NK-92 (cell line): ENCODE data around the gene ACAP1.

Source experiments
- DNase-seq: peaks from one replicate; lab custom pipeline; 2025; ENCODE audit not compliant: unreplicated experiment; lab: John Stamatoyannopoulos, UW

The ACAP1 gene

DNA sequence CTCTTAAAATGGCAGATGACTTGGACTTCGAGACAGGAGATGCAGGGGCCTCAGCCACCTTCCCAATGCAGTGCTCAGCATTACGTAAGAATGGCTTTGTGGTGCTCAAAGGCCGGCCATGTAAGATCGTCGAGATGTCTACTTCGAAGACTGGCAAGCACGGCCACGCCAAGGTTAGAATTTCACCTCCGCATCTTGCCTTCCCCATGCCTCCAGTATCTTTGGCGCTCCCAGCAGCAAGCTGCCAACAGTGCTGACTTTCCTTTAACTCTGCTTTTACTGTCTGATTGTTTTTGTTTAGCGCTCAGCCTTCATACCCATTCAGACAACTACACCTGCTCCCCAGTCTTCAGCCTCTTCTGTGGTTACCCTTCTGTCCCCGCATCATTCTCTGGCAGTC, 26.7 kb upstream of the ACAP1 start:
- DNase-seq = no peak

DNA sequence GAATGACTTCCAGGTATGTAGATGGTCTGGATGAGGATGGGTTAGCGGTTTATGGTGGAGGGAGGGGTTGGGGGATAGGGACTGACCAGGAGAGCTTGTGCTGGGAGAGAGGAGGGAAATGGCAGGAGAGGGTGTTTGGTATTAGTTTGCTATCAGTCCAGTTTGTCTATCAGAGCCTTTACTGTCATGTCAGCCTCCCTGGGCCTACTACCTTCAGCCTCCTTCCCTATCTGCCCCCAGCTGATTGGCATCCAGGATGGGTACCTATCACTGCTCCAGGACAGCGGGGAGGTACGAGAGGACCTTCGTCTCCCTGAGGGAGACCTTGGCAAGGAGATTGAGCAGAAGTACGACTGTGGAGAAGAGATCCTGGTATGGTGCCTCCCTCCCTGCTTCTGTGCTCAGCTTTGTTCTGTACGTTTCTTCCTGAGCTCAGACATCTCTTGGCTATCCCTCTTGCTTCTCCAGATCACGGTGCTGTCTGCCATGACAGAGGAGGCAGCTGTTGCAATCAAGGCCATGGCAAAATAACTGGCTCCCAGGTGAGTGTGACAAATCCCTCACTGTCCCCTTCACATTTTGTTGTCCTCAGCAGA, 25.1 kb upstream of the ACAP1 start:
- no peak for DNase-seq

DNA sequence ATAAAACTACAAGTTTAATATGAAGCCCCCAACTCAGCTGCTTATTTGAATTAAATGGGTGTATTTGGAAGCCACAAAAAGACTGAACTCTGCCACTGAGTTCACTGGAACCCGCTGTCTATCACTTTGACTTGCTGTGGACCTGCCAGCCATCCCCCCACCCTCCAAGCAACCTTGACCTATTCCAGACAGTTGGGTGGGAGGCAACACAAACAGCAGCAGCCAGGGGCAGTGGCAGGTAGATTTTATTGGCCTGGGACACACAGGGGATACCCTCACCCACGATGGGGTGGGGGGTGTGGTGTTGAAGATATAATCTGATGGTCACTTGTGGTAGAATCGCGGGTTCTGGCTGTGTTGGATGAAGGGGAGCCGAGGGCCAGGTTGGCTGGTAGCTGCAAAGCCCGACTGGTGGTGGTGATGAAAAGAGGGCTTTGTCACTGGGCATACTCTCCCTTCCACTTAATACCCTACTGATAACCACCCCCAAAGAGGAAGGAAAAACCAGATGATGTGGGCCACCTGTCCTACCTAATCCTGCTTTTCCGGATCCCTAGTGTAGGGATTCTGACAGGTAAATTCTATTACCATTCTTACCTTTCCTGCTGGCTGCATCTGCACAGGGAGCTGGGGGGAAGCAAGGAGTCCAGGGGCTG, 23.8 kb upstream of the ACAP1 start:
- DNase-seq = no peak

DNA sequence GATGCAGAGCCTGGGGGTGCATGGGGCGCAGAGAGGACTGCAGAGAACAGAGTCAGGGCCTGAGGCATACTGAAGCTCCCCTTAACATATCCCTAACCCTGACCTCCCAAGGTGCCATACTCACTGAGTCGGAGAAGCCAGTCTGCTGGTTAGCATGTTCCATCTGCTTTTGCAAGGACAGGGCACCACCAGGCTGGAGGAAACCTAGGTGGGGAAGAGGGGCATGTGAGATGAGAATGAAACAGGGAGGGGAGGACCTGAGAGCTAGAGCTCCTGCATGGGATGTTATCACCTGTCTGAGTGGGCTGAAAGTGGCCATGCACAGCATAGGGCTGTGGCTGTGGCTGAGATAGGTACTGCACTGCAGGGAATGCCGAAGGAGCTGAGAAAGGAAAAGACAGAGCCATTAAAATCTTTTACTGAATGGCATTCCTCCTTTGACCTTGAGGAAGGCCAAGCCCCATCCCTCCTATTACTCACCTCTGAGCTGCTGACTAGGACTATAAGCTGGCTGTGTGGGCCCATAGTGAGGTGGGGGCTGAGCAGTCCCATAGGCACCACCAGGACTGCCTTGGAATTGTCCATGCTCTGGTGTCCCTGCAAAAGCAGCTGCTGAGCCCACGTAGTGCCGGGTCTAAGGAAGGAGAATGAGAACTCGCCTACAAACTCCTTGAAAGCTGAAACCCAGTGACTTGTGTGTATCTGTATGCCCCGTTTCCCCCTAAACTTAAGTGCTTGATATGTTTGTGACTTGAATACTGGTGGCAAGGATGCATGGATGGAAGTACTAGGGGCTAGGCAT, 23.0 kb upstream of the ACAP1 start:
- DNase-seq = no peak

DNA sequence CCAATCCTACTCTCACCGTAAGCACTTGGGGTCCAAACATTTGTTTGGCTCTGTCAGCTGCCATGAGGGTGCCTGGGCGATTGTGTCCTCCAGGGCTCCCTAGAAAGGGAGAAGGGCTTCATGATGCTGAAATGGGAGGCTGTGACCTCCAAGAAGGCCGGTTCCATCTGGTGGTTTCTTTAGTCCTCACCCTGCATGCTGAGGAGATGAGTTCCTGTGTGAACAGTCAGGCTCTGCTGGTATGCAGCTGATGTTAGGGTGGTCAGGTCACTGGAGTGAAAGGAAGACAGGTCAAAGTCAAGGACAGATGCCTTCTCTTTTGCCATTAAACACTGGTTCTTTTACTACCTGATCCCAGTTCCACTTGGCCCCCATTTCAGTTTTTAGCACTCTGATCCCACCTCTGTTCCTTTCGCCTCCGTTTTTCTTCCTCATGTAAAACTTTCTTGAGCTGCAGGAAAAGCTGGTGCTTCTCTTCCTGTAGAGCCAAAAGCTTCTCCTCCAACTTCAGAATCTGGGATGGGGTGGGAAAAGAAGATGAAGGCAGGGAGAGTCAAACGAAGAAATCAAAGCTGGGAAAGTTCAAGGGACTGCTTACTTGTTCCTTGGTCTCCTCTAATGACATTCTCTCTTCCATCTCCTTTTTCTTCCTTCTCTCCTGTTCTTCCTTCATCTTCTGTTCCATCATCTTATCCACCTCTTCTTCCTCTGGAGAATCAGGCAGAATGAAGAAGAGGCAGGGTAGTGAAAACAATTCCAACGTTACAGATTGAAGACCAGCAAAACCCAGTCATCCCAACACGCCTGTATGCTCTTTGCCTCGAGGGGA, 22.2 kb upstream of the ACAP1 start:
- no peak for DNase-seq

DNA sequence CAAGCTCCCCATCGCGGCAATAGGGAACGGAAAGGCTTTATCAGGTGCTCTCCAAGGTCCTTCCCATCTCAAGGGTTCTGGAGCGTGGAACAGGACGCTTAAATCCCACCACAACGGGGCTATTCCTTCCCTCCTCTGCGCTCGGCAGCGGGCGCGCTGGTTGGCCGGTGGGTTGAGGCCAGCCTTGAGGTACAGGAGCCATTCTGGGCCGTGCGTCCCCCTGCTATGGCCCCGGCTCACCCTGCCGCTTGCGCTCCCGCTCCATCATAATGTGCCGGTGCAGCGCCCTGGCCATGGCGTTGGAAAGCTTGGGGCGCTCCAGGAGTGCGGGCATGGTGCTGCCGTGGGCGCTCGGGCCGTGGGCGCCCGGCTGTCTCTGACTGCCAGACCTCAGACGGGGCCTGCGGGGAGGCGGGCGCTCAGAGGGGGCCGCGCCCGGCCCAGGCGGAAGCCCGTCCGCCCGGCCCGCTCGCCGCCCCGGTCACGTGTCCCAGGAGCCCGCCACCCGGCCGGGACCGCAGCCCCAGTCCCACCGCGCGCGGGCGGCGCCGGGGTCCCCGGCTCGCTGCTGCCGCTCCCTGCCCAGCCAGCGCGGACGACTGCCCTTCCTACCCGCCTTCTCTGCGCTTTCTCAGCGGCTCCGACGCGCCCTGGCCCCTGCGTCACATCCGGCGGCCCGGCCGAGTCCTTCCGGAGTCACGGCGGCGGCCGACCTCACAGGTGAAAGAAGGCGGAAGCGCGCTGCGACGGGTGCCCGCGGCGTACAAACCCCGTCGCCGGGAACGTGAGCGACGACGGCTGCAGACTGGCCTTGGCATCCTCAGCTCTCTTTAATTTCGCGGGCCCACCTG, 21.4 kb upstream of the ACAP1 start, which contains the start of gene GPS2:
GPS2 (minus strand) TSS at position 642 of the 851 bp plus-strand sequence; CDS start at position 334, 308 bp downstream.
- DNase-seq = peak; percentile 51

DNA sequence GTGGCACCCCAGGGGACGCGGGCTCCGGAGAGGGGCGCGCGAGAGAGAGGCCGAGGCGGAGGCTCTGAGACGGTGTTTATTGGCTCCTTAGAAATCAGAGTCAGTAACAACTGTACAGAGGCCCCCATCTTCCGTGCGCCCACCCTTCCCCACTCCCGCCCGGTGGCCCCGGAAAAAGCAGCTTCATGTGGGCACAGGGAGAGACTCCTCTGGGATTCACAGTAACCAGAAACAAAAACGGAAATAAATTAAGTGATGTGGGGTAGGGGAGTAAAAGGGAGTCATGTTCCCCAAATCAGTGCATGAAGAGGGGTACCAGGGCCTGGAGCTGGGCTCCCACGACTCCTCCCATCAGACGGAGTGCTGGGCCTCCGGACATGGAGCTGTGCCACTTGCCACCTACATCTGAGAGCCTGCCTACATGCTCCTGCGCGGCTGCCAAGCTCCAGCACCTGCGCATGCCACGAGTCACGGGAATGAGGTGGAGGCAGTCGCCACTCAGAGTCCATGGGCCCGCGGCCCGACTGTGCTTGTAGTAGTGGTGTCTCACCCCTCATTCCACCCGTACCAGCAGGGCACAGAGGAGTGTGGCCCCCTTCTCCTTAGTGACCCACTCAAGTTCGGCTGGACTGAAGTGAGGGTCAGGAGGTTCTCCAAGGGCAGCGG, 20.6 kb upstream of the ACAP1 start:
- no peak for DNase-seq

DNA sequence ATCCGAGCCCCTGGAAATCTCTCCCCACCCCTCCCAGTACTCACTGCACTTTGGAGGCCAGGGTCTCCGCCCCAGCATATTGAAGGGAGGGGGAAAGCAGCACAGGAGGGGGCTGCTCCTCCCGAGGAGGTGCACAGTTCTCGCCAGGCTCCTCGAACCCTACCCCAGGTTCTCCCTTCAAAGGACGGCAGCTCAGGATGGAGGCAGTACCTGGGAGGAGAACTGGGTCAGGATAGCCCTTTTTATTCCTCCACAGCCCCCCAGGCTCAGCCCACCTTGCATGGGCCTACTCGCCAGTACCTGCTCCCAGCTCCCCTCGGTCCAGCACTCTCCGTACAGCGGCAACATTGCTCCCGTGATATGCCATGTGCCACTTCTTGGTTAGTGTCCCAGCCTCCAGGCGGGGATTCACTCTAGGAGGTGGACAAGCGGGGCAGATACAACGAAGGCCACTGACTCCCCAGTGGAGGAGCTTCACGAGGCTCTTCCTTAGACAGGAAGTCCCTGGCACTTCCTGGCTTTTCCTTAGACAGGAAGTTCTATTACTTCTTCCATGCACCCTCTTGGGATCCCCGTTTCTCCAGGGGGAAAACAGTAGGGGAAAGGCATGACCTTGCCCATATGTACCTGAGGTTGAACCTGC, 19.0 kb upstream of the ACAP1 start:
- DNase-seq = no peak

DNA sequence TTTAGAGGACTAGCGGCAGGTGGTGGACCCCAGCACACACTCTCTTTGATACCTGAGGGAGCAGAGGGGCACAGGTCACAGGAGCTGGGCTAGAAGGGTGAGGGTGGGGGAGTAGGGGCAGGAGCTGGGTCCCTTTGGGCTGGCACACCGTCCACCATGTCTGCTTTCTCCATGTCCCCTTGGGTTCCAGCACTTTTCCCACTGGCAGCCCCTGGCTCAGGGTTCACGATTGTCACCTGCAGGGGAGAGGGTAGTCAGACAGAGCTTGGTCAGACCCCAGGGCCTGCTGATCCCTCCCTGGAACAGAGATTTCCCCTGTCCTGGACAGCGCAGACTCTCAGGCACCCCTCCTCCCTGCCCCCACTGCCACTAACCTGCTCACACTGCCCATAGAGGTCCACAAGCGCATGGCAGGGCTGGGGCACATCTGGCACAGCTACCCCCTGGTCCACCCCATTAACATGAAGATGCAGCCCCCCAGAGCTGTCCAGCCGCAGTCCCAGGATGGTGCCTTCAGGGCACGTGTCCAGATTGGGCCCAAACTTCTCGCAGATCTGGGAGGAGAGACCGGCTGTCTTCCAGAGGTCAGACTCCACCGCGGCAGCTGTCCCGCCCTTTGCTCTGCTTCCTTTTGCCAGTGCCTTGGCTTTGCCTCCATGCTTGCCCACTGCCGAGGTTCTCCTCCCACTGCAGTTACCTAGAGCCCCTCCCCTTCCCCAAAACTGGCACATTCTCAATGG, 18.0 kb upstream of the ACAP1 start:
- DNase-seq = no peak

DNA sequence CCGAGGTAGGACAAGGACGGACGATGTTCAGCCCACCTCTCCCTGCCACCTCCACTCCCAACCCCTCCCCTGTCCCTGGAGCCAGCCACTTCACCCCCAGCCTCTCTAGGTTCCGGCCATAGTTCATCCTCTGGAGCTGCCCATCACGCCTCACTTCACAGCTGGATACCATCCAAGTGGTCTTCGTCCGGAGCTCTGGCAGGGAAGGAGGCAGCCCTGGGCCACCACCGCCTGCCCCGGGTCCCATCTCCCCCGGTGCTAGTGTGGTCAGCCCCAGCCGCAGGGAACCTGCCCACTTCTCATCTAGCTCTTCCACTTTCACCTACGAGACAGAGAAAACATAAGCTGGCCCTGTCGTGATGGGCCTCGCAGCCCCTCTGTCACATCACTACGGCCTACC, 14.9 kb upstream of the ACAP1 start:
- no peak for DNase-seq

DNA sequence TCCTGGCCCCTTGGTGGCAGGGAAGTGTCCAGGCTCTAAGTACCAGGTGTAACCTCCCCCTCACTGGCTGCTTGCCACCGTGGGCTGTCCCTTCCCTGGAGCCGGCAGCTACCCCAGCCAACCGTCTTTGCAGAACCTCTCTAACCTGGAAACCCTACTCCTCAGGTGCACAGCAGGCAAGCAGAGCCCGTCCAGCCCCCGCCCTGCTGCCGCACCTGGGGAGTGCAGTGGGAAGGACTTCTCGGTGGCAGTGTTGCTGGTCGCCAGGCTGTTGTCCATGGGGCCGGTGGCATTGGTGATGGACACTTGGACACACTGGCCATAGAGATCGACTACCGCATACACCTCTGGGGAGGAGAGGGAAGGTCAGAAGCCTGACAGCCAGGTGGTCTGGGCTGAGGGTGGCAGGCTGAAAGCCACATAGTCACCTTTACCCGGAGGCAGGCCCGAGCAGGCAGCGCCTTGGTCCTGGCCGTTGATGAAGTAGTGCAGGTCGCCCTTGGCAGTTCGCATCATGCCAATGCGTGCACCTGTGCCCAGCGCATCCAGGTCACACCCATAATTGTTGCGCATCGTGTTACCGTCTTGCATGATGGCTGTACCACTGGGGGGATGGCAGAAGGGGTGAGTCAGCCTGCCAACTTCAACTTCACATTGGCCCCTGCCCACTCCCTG, 13.7 kb upstream of the ACAP1 start:
- DNase-seq = no peak

DNA sequence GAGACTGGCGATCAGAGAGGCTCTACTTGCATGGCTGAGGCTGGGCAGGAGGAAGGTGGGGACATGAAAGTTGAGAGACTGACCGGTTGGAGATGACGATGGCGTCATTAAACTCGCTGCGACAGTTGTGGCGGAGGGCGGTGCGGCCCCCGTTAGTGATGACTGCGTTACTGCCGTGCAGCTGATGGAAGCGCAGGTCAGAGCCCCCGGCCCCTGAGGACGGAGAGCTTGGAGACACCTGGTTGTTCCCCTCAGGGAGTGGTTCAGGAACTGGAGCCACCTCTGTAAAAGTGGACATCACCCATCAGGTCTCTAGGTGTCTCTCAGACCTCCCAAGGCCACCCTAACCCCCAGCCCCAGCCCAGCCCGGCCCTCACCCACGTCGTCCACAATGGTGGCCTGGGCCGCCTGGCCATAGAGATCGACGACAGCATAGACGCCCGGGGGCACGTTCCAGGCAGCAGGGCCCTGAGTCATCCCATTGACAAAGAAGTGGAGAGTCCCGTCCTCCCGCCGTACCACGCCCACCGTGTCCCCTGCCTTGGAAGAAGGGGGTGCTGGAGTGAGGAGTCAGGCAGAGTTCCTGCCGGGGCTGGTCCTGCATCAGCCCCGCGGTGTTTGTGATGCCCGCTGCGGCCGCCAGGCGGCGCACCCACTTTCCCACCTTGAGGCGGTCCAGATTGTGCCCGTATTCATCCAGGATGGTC, 12.4 kb upstream of the ACAP1 start:
- no peak for DNase-seq

DNA sequence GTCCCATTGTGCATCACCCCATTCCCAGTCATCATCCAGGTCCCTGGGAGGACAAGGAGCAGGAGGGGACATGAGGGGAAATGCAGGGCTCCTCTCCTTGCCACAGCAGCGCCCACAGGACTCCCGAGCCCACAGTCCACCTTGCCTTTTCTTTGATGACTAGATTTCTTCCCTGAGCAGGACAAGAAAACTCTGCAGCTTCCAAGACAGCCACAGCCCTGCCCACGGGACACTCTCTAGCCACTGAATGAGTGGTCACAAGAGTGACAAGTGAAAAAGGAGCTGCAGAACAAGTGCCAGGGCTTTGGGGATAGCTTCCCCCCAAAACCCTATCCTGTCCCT, 11.9 kb upstream of the ACAP1 start:
- DNase-seq = no peak

DNA sequence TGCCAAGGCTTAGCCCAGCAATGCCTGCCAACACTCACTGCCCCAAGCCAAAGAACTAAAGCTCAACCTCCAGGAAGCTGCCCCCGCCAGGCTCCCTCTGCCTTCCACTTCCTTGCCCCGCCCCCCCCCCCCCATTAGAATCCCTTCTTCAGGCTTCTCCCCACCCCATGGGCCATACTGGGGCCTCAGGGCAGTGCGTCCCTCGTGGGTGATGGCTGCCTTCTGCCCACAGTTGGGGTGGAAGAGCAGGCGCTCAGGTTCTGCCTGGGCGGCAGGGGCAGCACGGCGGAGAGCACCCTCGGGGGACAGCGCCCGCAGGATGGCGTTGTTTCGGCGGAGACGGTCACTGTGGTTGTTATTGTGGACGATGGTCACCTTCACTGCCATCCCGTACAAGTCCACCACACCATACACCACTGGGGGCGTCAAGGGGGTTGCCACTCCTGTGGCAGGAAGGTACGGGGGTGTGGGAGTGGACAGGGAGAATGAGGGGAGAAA, 11.2 kb upstream of the ACAP1 start:
- no peak for DNase-seq

DNA sequence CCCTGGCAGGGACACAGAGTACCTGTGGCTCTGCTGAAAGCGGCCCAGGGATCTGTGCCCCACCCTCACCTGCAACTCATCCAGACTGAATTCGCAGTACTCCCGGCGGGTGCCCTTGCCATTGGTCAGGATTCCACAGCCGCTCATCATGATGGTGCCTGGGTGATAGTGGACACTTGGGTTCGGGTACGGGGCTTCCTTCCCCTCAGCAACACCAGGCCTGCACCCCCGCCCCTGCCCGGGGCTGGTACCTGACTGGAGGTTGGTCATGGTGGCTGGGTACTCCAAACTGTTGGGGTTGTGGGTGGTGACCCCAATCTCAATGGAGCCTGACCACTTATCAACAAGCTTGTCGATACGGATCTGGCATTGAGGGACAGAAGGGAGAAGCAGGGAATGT, 10.1 kb upstream of the ACAP1 start:
- no peak for DNase-seq

DNA sequence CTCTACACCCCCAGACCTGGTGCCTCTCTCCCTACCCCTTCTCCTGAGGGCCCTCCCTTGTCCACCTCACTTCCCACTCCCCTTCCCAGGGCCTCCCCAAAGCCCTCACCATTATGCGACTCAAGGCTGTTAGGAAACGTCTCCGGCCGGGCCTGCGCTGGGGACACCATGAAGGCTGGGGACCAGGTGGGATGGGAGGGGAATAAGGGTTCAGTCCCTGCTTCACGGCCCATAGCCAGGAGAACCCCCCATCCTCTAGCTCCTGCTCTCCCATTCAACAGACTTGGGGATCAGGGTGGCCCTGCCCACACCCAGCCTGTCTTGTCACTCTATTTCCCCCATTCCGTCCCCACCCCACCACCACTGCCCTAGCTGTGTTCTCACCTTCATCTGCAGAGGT, 9.3 kb upstream of the ACAP1 start:
- no peak for DNase-seq

DNA sequence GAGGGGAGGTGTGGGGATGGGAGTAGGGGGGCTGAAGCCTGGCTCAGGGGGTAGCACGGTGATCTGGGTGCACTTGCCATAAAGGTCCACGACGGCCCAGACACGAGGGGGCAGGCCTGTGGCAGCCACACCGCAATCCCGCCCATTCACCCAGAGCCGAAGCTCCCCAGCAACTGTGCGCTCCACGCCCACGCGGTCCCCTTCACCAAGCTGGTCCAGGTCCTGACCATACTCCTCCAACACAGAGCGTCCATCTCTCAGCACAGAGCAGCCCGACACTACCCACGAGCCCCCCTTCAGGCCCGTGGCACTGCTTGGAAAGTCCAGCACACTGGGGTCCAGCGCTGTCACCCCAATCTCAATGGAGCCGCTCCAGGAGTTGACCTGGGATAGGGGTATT, 8.8 kb upstream of the ACAP1 start:
- DNase-seq = no peak

DNA sequence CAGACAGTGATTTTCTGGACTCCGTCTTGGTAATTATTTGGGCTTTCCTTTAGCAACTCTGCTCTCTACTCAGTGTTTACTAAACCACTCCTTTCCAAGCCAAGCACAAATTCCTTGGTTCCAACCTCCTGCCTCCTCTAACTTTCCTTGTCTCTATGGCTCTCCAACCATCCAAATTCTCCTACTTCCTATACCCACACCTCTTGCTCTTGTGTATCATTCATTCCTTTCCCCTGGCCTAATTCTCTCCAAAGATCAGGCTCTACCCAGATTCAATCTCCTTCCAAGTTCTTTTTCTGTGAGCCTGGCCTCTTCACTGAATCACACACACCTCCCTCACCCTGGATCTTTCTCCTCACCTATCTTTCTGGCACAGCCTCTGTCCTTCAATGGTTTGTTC, 8.3 kb upstream of the ACAP1 start:
- no peak for DNase-seq
